HepG2 (cell line): ENCODE data around the gene TNFRSF11A. TPM values are rescaled to one million over a fixed set of nuclear protein-coding genes. Genes with fewer than 3 reads are reported as not detected.

Experiments
- ATAC-seq: fragments of 200-7000 bp; cut with Tn5 transposase; 3 replicates; pipeline ENCODE4 v1.9.1; 2020; ENCODE audit warnings: mild to moderate bottlenecking, moderate library complexity
- BruUV-seq: library from RNA; stranded (reverse); fragments of 400-500 nt; replicated peaks from 2 replicates; lab custom pipeline; 2021; lab: Mats Ljungman, UMichigan
- CTCF ChIA-PET: fragments of 300-600 bp; formaldehyde crosslinking; extraction: SDS; loops from one replicate; lab custom pipeline; 2021; ENCODE audit warnings: low total read pairs, inconsistent platforms, low intra/inter-chr PET ratio; lab: Yijun Ruan, JAX
- POLR2A ChIA-PET: fragments of 350-600 bp; sonication (Branson Sonifier 250); formaldehyde crosslinking; loops from one replicate; lab custom pipeline; 2020; ENCODE audit warnings: antibody characterized with exemption, inconsistent platforms; lab: Yijun Ruan, JAX
- DNase-seq: peaks from one replicate; pipeline ENCODE4 v3.0.0-alpha.2; 2015; ENCODE audit warnings: low spot score
- FAIRE-seq: peaks from 3 replicates; lab custom pipeline; 2011; peaks lifted over from hg19 to GRCh38; lab: Jason Lieb, UNC
- H2AFZ ChIP-seq: one replicate; pipeline ENCODE4 v1.6.1; 2011; ENCODE audit warnings: low read length, inconsistent platforms
- H3K27ac ChIP-seq: fragments of 300-600 bp; 3 replicates; pipeline ENCODE4 v1.8.0; 2011; ENCODE audit warnings: mixed run types, mild to moderate bottlenecking, mixed read lengths, low read length, inconsistent platforms; ENCODE audit not compliant: insufficient read depth; ENCODE audit errors: extremely low read length
- H3K27me3 ChIP-seq, 2 experiments: fragments of 200-600 bp in 1 of 2; 2 replicates in 1 of 2; 3 replicates in 1 of 2; pipeline versions ENCODE4 v1.6.0 to v1.8.0; 2011; ENCODE audit warnings: low read length in 2 of 2, mild to moderate bottlenecking in 2 of 2, moderate library complexity in 2 of 2, inconsistent platforms in 1 of 2; ENCODE audit not compliant: insufficient read depth in 2 of 2, control insufficient read depth in 1 of 2
- H3K36me3 ChIP-seq, 2 experiments: fragments of 200-600 bp in 1 of 2; replicated peaks in 1 of 2; 2 replicates in 1 of 2; 3 replicates in 1 of 2; pipeline versions ENCODE4 v1.5.1 to v1.8.0; 2011; ENCODE audit warnings: low read length in 2 of 2, inconsistent platforms in 1 of 2; ENCODE audit not compliant: insufficient read depth in 2 of 2, control insufficient read depth in 1 of 2
- H3K4me1 ChIP-seq: 2 replicates; pipeline ENCODE4 v1.5.1; 2012; ENCODE audit warnings: low read length, inconsistent platforms; ENCODE audit not compliant: insufficient read depth
- H3K4me2 ChIP-seq: 2 replicates; pipeline ENCODE4 v1.6.0; 2011; ENCODE audit warnings: low read depth, low read length, inconsistent platforms
- H3K4me3 ChIP-seq, 3 experiments: fragments of 200-600 bp in 1 of 3; sonication (generic), shearing (Covaris generic) in 1 of 3; replicated peaks in 1 of 3; 2 replicates each; pipeline ENCODE4 v1.5.1; 2011 to 2016; ENCODE audit warnings: low read length in 3 of 3, inconsistent platforms in 2 of 3, low read depth in 2 of 3, mild to moderate bottlenecking in 2 of 3, control low read depth in 1 of 3, mixed read lengths in 1 of 3; ENCODE audit not compliant: insufficient read depth in 1 of 3
- H3K79me2 ChIP-seq: one replicate; pipeline ENCODE4 v1.6.1; 2011; ENCODE audit warnings: low read length, inconsistent platforms; ENCODE audit not compliant: insufficient read depth
- H3K9ac ChIP-seq: 2 replicates; pipeline ENCODE4 v1.6.0; 2011; ENCODE audit warnings: mild to moderate bottlenecking, low read depth, low read length, inconsistent platforms; ENCODE audit not compliant: insufficient read depth
- H3K9me3 ChIP-seq: 2 replicates; pipeline ENCODE4 v1.5.1; 2012; ENCODE audit warnings: mild to moderate bottlenecking, low read length
- H4K20me1 ChIP-seq: 2 replicates; pipeline ENCODE4 v1.6.0; 2011; ENCODE audit warnings: inconsistent platforms, mild to moderate bottlenecking, low read length, moderate library complexity; ENCODE audit not compliant: insufficient read depth
- CCAR2 ChIP-seq: fragments of 200-400 bp; formaldehyde crosslinking; optimal IDR thresholded peaks from 2 replicates; pipeline ENCODE3; 2018; ENCODE audit warnings: low read depth, mild to moderate bottlenecking, low read length, moderate library complexity
- HMG20B ChIP-seq: conservative IDR thresholded peaks from 2 replicates; pipeline ENCODE4 v1.6.1; 2016; ENCODE audit warnings: missing genetic modification reagents, missing compliant biosample characterization
- RFX3 ChIP-seq: IDR thresholded peaks from 2 replicates; pipeline ENCODE4 v1.6.1; 2016; ENCODE audit warnings: missing biosample characterization, missing genetic modification reagents
- SRF ChIP-seq: IDR thresholded peaks from 2 replicates; pipeline ENCODE4 v1.6.1; 2011; ENCODE audit warnings: mild to moderate bottlenecking, low read depth, low read length, moderate library complexity
- TEAD3 ChIP-seq: optimal IDR thresholded peaks from 2 replicates; pipeline ENCODE3; 2016; ENCODE audit warnings: borderline replicate concordance
- ZNF256 ChIP-seq: sonication (generic); formaldehyde crosslinking; conservative IDR thresholded peaks from 2 replicates; pipeline ENCODE4 v1.4.0; 2020; ENCODE audit warnings: missing genetic modification reagents
- ZNF292 ChIP-seq: sonication (generic); formaldehyde crosslinking; IDR thresholded peaks from 2 replicates; pipeline ENCODE4 v1.8.1; 2022; ENCODE audit warnings: mild to moderate bottlenecking, low read depth, missing genetic modification reagents, borderline replicate concordance
- ZNF431 ChIP-seq: sonication (generic); formaldehyde crosslinking; IDR thresholded peaks from 2 replicates; pipeline ENCODE4 v1.9.0; 2022; ENCODE audit warnings: missing genetic modification reagents, low read depth, mild to moderate bottlenecking, borderline replicate concordance
- ZNF543 ChIP-seq: sonication (generic); formaldehyde crosslinking; IDR thresholded peaks from 2 replicates; pipeline ENCODE4 v1.4.0; 2020; ENCODE audit warnings: mild to moderate bottlenecking, missing genetic modification reagents
- ZNF552 ChIP-seq: sonication (generic); formaldehyde crosslinking; IDR thresholded peaks from 2 replicates; pipeline ENCODE4 v1.9.0; 2022; ENCODE audit warnings: missing genetic modification reagents, mild to moderate bottlenecking, borderline replicate concordance
- ZNF644 ChIP-seq: IDR thresholded peaks from 2 replicates; pipeline ENCODE4 v1.6.1; 2016; ENCODE audit warnings: low read depth
- ZNF720 ChIP-seq: sonication (generic); formaldehyde crosslinking; IDR thresholded peaks from 2 replicates; pipeline ENCODE4 v1.4.0; 2020; ENCODE audit warnings: missing genetic modification reagents
- ZNF83 ChIP-seq: sonication (generic); formaldehyde crosslinking; IDR thresholded peaks from 2 replicates; pipeline ENCODE4 v1.4.0; 2020; ENCODE audit warnings: missing genetic modification reagents, mild to moderate bottlenecking, borderline replicate concordance
- WGBS: methylation state at CpG from one replicate; pipeline ENCODE4 v1.1.6; 2017; ENCODE audit warnings: low lambda C conversion rate; 5-methylcytosine and 5-hydroxymethylcytosine counted together
- in situ Hi-C: cut with HindIII; loops from 2 replicates; pipeline ENCODE4 v1.10.0; 2017; ENCODE audit warnings: low pct_unique_long_range_greater_than_20kb; ENCODE audit not compliant: extremely low pct_ligation_motif_present
- intact Hi-C: fragments of 100-400 bp; cut with micrococcal nuclease; formaldehyde crosslinking; loops from one replicate; pipeline ENCODE4 v1.10.0; 2022; ENCODE audit not compliant: unreplicated experiment
- polyA plus RNA-seq, 8 experiments: library from polyadenylated mRNA; depleted of rRNA in 3 of 8; stranded (reverse) in 7 of 8; unstranded in 1 of 8; fragments of >200 nt; fragmentation: Illumina TruSeq in 4 of 8; extraction: Trizol in 4 of 8; gene quantifications; 2 replicates each; pipeline versions ENCODE4 v1.2.1 to v1.2.3, GENCODE V29; 2011 to 2016; ENCODE audit warnings: low read depth in 4 of 8, missing spikeins in 1 of 8, mixed read lengths in 1 of 8; ENCODE audit not compliant: insufficient read depth in 1 of 8
- total RNA-seq, 5 experiments: library from RNA; depleted of rRNA; stranded (reverse); fragments of >200 nt; fragmentation: Illumina TruSeq; extraction: Trizol; gene quantifications; 2 replicates each; pipeline ENCODE4 v1.2.3, GENCODE V29; 2016; ENCODE audit warnings: low read depth in 1 of 5
- TF ChIP-seq, protein P1 (sequence below): sonication (generic); formaldehyde crosslinking; IDR thresholded peaks from 2 replicates; pipeline ENCODE4 v1.4.0; 2020; ENCODE audit warnings: missing genetic modification reagents
- TF ChIP-seq, protein P2 (sequence below): sonication (generic); formaldehyde crosslinking; IDR thresholded peaks from 2 replicates; pipeline ENCODE4 v1.4.0; 2020; ENCODE audit warnings: mild to moderate bottlenecking, low read depth, missing genetic modification reagents
- TF ChIP-seq, protein P3 (sequence below): sonication (generic); formaldehyde crosslinking; IDR thresholded peaks from 2 replicates; pipeline ENCODE4 v1.8.1; 2023; ENCODE audit warnings: missing genetic modification reagents, inconsistent platforms, borderline replicate concordance
- TF ChIP-seq, protein P4 (sequence below): sonication (generic); formaldehyde crosslinking; conservative IDR thresholded peaks from 2 replicates; pipeline ENCODE4 v1.4.0; 2020; ENCODE audit warnings: missing genetic modification reagents
- TF ChIP-seq, protein P5 (sequence below): sonication (generic); formaldehyde crosslinking; IDR thresholded peaks from 2 replicates; pipeline ENCODE4 v1.9.0; 2021; ENCODE audit warnings: missing genetic modification reagents, borderline replicate concordance

Gene TNFRSF11A
- total and polyA plus RNA-seq, 2 of the 13 experiments (the other 11 are each of a cell fraction or from before 2014, with no cell fraction given) = 4.6 to 6.4 TPM

DNA sequence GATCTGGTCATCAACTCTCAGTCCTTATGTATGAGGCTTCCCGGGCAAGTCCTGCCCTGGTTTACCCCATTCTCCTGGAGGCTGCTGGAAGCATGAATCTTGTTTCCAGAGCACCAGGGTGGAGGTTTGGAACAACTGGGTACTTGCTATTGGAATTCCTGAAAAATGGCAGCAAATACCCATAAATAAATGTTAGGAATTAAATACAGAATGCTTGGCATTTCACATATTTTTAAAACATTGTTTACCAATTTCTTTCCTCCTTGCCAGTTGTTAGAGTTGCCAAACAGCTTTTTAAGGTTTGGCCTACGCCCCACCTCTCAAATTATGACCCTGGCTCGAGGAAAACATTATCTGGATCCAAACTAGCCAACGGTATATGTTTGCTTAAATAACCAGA is 107.1 kb downstream of the TNFRSF11A start:
- ChIA-PET POLR2A (interaction anchor here (1.4 kb wide), 1 partner anchor 91 kb away, joined by 4 read pairs; the partner anchor contains the start of gene ZCCHC2), CTCF (no interaction called here)
- WGBS = 92% methylated on average over 4 of the region's 4 CpGs
- no peaks in the 10 kb centered on the region for H3K79me2 ChIP-seq
- no peak overlapping the region for H3K4me2 ChIP-seq
- in situ Hi-C loops (no loop called here), intact Hi-C loops (no loop called here)
- H2AFZ ChIP-seq = no peak overlapping the region
- FAIRE-seq = no peak
- no peaks in the 10 kb centered on the region for H3K36me3 ChIP-seq
- DNase-seq = no peak
- peaks cover 31% of the 10 kb centered on the region for H3K4me1 ChIP-seq
- peaks cover 6% of the 10 kb centered on the region; the same call in 1 of the 2 replicates for H3K9me3 ChIP-seq
- H4K20me1 ChIP-seq = no peaks in the 10 kb centered on the region
- H3K27me3 ChIP-seq = no peaks in the 10 kb centered on the region
- H3K27ac ChIP-seq = no peak overlapping the region
- no TSS peak for BruUV-seq
- H3K9ac ChIP-seq = no peak overlapping the region
- H3K4me3 ChIP-seq = no peak overlapping the region
- no peak for ATAC-seq
- TF ChIP-seq ZNF292 (CRISPR knock-in tag) = no peak
- no peak for TF ChIP-seq ZNF431 (CRISPR knock-in tag)
- TF ChIP-seq ZNF543 = no peak
- TF ChIP-seq, protein P1, sequence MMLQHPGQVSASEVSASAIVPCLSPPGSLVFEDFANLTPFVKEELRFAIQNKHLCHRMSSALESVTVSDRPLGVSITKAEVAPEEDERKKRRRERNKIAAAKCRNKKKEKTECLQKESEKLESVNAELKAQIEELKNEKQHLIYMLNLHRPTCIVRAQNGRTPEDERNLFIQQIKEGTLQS (CRISPR knock-in tag) = no peak
- TF ChIP-seq, protein P2, sequence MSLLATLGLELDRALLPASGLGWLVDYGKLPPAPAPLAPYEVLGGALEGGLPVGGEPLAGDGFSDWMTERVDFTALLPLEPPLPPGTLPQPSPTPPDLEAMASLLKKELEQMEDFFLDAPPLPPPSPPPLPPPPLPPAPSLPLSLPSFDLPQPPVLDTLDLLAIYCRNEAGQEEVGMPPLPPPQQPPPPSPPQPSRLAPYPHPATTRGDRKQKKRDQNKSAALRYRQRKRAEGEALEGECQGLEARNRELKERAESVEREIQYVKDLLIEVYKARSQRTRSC (CRISPR knock-in tag) = no peak
- TF ChIP-seq, protein P3, sequence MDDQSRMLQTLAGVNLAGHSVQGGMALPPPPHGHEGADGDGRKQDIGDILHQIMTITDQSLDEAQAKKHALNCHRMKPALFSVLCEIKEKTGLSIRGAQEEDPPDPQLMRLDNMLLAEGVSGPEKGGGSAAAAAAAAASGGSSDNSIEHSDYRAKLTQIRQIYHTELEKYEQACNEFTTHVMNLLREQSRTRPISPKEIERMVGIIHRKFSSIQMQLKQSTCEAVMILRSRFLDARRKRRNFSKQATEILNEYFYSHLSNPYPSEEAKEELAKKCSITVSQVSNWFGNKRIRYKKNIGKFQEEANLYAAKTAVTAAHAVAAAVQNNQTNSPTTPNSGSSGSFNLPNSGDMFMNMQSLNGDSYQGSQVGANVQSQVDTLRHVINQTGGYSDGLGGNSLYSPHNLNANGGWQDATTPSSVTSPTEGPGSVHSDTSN = no peak
- TF ChIP-seq ZNF552 = no peak
- TF ChIP-seq, protein P4, sequence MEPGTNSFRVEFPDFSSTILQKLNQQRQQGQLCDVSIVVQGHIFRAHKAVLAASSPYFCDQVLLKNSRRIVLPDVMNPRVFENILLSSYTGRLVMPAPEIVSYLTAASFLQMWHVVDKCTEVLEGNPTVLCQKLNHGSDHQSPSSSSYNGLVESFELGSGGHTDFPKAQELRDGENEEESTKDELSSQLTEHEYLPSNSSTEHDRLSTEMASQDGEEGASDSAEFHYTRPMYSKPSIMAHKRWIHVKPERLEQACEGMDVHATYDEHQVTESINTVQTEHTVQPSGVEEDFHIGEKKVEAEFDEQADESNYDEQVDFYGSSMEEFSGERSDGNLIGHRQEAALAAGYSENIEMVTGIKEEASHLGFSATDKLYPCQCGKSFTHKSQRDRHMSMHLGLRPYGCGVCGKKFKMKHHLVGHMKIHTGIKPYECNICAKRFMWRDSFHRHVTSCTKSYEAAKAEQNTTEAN = no peak
- no peak for TF ChIP-seq TEAD3
- no peak for TF ChIP-seq SRF
- TF ChIP-seq HMG20B = no peak
- no peak for TF ChIP-seq ZNF720 (CRISPR knock-in tag)
- no peak for TF ChIP-seq CCAR2
- no peak for TF ChIP-seq RFX3 (CRISPR knock-in tag)
- TF ChIP-seq ZNF256 = no peak
- TF ChIP-seq ZNF83 = no peak
- TF ChIP-seq, protein P5, sequence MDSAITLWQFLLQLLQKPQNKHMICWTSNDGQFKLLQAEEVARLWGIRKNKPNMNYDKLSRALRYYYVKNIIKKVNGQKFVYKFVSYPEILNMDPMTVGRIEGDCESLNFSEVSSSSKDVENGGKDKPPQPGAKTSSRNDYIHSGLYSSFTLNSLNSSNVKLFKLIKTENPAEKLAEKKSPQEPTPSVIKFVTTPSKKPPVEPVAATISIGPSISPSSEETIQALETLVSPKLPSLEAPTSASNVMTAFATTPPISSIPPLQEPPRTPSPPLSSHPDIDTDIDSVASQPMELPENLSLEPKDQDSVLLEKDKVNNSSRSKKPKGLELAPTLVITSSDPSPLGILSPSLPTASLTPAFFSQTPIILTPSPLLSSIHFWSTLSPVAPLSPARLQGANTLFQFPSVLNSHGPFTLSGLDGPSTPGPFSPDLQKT (CRISPR knock-in tag) = no peak
- no peak for TF ChIP-seq ZNF644 (CRISPR knock-in tag)
